ENCODE data around the gene CCDC159.
A peak's percentile ranks its signal among the peaks of the same experiment; 100 is the strongest.
"Not testable (repeated sequence)": the region's sequence is repeated elsewhere in the genome, so short reads cannot be mapped to it uniquely, and the experiment has no call there.

CCDC159 gene

GRCh38 chr19:11370744-11371143, 24.4 kb downstream of the CCDC159 start:
- no peak for DNase-seq

DNA sequence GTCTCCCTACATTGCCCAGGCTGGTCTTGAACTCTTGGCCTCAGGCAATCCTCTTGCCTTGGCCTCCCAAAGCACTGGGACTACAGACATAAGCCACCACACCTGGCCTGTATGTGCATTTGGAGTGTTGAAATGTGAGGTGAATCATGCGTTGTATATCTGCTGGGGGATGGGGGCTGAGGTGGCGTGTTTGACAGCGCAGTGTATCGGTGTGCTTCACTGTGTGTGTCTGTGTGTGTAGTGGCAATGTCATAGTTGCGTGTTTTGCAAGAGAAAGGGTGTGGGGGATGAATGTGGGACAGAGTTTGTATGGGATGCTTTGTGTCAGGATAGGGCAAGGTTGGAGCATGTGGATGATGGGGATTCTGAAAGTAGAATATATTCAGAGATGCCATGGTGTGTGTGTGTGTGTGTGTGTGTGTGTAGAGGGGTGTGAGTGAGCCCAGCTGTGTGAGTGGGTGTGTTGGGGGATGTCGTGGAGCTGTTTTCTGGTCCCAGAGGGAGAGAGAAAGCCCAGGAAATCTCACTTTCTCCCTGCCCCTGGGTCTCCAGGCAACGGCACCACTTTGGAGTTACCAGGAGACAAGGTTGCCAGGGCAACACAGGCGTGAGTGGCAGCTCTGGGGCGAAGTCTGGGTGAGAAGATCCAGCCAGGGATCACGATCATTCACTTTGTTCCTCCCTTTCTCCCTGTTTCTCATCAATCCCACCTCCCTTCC, 27.0 kb downstream of the CCDC159 start:
- no peak for DNase-seq

GRCh38 chr19:11373885-11374432, 27.6 kb downstream of the CCDC159 start:
- DNase-seq: no peak

DNA sequence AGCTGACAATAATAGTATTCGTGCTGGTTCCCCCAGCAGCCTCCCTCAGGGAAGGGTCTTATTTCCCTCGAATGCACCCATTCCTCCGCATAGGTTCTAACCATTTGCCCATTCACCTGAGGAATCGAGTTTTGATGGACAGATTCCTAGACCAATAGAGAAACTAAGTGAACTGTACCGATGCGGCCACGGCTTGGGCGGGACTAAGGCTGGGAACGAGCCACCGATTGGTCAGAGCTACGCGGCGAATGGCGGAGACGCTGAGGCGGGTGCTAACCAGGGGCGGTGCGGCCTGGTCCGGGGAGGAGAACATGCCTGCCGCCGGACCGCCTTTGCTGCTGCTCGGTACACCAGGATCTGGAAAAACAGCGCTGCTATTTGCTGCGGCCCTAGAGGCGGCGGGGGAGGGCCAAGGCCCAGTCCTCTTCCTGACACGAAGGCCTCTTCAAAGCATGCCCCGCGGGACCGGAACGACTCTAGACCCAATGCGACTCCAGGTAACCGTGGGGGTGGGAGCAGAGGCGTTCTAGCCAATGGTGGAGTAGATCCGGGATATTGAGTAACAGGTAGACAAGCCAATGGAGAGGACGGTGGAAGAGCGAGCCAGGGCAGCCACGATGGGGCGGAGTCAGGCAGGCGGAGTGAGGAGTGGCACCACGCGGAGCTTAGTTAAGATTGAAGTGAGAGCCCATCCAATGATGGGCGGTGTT, 28.3 kb downstream of the CCDC159 start, which contains the start of gene SWSAP1:
Gene SWSAP1 (plus strand): TSS at position 234 of the 710 bp plus-strand sequence. CDS start 15 bp downstream, at position 249.
- DNase-seq: peak; percentile 98

DNA sequence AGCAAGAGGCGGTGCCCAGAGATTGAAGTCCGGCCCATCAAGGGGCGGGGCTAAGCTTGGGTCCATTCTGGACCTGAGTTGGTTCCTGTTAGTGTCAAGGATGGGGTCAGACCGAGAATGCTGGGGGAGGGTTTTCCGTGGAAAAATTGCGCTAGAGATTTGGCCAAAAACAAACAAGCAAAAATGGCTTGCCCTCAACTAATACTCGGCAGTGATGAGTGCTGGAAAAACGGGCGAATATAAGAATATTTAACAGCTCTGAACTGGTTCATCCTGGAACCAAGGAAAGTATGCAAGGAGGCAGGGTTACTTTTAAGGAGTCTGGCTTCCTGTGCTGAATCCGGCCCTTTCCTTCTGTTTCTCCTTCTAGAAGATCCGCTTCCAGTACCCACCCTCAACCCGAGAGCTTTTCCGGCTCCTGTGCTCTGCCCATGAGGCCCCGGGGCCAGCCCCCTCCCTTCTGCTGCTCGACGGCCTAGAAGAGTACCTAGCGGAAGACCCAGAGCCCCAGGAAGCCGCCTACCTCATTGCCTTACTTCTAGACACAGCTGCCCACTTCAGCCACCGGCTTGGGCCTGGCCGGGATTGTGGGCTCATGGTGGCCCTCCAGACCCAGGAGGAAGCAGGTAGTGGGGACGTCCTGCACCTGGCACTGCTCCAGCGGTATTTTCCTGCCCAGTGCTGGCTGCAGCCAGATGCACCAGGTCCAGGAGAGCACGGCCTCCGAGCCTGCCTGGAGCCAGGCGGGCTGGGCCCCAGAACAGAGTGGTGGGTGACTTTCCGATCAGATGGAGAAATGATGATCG, 29.0 kb downstream of the CCDC159 start:
- peak; percentile 72 for DNase-seq

DNA sequence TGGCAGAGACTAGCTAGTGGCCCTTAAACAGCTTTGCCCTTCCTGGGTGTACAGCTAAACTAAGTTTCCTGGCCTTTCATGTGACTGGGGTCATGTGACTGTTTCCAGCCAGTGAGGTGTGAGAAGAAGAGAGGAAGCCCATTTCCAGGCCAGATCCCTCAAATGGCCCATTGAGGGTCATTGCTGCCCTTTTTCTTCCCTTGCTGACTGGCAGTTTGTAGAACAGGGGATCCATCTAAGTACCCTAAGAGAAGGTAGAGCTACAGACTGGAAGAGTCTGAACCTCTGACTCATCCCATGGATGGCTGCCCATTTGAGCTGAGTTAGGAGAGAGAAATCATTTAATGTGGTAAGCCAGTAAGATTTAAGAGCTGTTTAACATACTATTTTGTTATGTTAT, 30.9 kb downstream of the CCDC159 start:
- peak; percentile 35 for DNase-seq

DNA sequence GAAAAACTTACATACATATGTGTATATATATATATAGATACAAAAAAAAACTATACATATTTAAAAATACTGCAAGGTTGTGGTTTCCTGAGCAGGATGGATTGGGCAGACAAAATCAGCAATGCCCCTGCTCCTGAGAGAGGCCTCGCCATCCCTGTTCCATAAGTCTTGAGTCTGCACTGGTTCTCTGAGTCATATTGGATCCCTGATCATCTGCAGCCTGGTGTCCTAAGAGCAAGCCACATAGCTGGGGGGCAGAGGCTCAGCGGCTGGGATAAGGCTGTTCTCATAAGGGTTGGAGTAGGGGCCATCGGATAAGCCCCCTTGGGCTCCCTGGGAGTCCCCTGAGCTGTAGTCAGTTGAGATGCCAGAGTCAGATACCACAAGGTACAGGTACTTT, 31.4 kb downstream of the CCDC159 start:
- DNase-seq: no peak

DNA sequence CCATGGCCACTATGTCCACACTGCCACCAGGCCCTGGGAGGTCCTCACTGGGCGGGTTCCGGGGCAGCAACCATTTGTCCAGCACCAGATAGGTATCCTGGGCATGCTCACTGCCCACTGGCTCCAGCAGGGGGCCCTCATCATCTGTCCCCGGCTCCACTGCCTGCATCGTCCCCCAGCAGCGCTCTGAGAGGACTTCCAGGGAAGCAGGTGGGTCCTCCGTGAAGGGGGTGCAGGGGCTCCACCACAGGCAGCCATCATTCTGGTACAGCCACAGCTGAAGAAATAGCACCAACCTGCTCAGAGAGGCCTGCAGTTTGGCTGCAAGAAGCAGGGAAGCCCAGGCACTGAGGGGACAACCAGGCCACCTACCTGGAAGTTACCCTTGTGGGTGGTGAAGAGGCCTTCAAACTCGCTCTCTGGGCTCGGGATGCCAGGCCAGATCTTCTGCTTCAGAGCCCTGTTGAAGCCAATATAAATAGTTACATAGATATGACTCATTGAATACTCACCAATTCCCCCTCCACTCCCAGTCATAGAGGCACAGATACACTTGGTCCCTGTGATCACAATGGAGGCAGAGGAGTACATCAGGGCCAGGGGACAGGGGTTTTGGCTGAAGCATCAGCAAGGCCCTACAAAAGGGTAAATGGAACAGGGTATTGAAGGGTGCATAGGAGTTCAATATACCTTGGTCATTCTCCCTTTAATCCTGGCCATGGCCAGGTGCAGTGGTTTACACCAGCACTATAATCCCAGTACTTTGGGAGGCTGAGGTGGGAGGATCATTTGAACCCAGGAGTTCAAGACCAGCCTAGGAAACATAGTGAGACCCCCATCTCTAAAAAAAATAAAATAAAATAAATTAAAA, 32.2 kb downstream of the CCDC159 start:
- no peak for DNase-seq

DNA sequence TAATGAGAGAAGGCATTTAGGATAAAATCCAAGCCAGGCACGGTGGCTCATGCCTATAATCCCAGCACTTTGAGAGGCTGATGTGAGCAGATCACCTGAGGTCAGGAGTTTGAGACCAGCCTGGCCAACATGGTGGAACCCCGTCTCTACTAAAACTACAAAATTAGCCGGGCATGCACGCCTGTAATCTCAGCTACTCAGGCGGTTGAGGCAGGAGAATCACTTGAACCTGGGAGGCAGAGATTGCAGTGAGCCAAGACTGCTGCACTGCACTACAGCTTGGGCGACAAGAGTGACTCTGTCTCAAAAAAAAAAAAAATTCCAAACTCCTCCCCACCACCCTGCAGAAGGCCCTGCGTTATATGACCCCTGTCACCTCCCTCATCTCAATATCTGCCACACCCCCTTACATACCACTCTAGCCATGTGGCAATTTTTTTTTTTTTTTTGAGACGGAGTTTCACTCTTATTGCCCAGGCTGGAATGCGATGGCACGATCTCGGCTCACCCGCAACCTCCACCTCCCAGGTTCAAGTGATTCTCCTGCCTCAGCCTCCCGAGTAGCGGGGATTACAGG, 33.0 kb downstream of the CCDC159 start:
- not testable (repeated sequence) for DNase-seq

- no peak for DNase-seq
These were observed 33.6 kb downstream of the CCDC159 start for GRCh38 chr19:11379857-11380350.

DNA sequence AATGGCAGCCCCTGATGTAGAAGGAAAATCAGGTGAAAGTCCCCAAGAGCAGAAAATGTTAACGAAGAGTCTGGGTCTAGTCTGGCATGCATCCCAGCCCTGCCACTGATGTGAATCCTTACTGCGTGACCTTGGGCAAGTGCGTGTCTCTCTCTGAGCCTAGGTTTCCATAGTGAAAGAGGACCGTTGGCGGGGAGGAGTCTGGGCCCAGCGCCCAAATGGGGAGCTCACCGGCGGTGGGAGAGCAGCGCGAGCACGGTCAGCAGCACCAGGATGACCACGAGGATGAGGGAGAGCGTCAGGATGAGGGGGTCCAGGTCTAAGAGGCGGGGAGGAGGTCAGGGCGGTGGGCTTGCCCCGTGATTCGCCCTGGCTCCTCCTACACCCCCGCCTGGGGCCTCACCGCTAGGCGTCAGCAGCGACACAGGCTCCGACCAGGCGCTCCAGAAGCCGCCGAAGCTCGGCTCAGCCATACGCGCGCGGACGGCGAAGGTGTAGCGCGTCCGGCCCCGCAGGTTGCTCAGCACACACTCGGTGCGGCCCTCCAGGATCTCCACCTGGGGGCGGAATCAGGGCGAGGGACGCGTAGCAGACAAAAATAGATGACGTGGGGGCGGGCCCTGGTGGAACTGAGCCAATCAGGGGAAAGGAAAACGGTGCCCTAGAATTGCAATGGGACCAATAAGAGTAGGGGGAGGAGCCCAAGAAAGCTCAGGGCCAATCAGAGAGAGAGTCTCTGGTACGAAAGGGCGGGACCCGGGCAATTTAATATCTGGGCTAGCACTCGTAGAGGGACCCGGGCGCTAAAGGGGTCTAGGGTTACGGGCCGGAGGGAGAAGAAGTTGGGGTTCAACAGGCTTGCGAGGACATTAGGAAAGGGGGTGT, 34.6 kb downstream of the CCDC159 start:
- DNase-seq: peak; percentile 96

- DNase-seq: peak; percentile 45
These were observed 36.8 kb downstream of the CCDC159 start for GRCh38 chr19:11382898-11383705.

GRCh38 chr19:11383706-11384048, 37.4 kb downstream of the CCDC159 start:
- DNase-seq: no peak

DNA sequence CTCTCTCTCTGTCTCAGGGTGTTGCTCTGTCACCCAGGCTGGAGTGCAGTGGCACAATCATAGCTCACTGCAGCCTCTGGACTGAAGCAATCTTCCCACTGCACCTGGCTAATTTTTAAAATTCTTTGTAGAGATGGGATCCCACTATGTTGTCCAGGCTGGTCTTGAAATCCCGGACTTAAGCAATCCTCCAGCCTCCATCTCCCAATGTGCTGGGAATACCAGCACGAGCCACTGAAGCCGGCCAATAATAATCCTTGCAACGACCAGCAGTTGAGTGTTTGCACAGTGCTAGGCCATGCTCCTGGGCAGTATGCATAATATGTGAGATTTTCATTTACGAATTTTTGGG, 38.4 kb downstream of the CCDC159 start:
- DNase-seq: no peak

- no peak for DNase-seq
These were observed 41.1 kb downstream of the CCDC159 start for GRCh38 chr19:11387162-11388034.

GRCh38 chr19:11390359-11390758, 44.0 kb downstream of the CCDC159 start:
- no peak for DNase-seq

- DNase-seq: no peak
These were observed 44.8 kb downstream of the CCDC159 start for GRCh38 chr19:11390933-11391680.

DNA sequence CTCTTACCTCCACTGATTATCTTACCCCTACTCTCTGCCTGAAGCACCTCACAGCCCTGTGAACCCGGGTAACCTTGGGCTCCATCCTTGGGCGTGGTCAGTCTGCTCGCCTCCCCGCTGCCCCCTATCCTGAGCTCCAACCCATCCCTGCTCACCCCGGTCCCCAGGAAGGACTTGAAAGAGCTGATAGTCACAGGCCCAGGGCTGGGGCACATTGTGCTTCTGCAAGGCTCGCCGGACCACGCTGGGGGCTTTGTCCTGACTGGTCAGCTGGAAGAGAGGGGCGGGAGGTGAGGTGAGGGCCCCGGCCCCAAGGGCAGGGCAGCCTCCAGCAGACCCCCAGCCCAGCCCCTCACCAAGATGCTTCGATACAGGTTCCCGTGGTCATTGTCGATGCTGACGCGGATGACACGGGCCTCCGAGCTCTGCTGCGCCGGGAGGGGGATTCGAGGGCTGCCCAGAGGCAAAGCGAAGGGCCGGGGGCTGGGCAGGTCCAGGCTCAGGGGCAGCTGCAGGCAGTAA, 50.8 kb downstream of the CCDC159 start:
- no peak for DNase-seq
